HG02981 (cell line): Measurements from ENCODE around the gene CEP350.

Experiments
- ATAC-seq: cut with Tn5 transposase; IDR thresholded peaks from one replicate; pipeline ENCODE4 v1.9.1; 2021; ENCODE audit warnings: mild to moderate bottlenecking, moderate library complexity; ENCODE audit not compliant: unreplicated experiment

CEP350 gene

DNA sequence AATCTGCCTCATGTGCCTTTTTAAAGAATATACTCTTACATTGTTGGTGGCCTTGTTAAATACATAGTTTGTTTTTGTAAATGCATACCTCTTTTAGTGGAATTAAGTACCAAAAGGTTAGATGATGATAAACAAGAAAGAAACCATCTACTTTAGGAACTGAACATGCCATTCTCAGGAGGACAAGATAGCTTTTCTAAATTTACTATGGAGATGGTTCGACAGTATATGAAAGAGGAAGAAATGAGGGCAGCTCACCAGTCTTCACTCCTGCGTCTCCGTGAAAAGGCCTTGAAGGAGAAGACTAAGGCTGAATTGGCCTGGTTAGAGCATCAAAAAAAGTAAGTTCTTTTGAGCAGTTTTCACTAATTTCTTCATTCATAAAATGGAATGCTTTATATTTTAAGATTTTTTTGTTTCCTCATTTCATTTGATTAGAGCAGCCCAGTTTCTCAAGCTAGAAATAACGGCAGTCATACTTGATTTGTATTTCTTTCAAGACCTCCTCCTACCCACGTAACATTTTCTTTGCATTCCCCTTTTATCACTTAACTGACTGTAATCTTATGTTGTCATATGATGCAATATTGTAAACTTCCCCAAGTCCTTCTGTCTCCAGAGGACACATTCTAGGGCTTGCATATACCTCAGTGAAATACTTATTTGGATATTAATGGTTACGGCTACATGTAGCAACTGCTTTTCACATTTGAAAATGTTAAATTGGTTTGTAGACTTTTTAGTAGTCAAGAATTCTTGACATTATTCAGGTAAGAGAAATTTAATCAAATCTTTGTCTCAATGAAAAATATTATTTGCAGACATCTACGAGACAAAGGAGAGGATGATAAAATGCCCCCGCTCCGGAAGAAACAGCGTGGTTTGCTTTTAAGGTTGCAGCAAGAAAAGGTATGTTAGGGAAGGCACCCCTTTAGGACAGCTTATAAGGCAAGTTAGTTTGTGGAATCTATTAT lies 99.3 kb downstream of the CEP350 start:
- ATAC-seq = no peak

DNA sequence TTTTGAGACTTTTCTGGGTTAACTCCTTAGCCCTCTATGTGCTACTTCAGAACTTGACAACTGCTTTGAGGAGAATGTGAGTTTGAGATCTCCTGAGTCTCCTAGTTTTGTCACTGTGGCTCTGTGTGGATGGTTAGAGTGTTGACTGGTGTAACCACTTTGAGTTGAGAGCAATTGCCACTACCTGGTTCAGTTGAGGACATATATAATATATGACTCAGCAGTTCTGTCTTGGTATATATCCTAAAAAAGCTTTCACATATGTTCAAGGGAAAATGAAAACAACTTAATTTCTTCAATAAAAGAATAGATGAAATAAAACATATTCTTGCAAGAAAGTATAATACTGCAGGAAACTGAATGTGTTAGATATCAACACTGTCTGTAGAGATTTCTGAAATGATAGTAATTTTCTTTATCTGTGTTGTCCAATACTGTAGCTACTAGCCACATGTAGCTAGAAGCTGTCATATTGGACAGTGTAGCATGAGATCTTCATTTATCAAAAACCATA lies 103.3 kb downstream of the CEP350 start:
- ATAC-seq = no peak

DNA sequence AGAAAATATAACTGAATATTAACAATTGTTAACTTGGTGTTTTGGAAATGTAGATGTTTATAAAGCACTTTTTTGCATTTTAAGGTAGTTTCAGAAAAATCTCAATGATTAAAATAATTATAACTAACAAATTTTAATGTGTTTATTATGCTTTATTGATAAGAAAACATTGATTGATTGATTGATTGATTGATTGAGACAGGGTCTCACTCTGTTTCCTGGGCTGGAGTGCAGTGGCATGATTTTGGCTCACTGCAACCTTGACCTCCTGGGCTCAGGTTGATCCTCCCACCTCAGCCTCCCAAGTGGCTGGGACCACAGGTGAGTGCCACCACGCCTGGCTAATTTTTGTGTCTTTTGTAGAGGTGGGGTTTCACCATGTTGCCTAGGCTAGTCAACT lies 106.4 kb downstream of the CEP350 start:
- no peak for ATAC-seq

DNA sequence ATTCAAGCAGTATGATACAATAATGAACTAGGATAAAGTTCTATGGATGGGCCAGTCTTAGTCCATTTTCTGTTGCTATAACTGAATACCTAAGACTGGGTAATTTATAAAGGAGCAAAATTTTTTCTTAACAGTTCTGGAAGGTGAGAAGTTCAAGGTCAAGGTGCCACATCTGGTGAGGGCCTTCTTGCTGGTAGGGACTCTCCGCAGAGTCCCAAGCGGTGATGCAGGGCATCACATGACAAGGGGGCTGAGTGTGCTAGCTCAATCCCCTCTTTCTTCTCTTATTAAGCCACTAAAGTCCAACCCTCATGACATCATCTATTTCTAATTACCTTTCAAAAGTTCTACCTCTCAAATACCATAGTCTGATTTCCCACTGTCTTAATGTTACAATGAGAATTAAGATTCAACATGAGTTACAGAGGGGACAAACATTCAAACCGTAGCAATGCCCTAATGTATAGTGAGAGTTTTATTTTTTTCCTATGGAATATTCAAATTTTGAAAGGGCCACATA lies 107.9 kb downstream of the CEP350 start:
- ATAC-seq = no peak

DNA sequence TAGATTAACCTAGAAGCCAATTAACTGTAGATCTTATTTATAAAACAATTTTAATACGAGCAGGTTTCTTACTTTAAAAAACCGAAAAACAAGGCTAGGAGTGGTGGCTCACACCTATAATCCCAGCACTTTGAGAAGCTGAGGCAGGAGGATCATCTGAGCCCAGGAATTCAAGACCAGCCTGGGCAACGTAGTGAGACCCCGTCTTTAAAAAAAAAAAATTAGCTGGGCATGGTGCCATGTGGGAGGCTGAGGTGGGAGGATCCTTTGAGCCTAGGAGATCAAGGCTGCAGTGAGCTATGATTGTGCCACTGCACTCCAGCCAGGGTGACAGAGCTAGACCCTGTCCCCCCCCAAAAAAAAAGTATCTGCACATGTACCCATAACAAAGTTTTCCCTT lies 110.8 kb downstream of the CEP350 start:
- no peak for ATAC-seq

DNA sequence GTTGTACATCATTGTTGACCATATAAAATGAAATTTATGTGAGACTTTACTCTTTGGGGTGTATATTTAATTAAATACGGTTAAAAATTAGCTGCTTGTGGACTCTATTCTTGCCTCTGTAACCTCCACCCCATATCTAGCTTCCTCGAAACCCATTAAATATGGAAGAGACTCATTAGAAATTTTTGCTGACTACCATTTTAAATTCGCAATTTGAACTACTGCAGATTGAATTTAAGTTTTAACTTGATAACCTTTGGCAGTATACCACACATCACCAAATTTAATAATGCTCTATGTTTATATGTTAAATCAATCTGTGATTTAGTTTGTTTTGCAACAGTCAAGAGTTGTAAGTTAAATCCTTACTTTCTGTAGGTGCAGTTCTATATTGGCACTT lies 111.5 kb downstream of the CEP350 start:
- no peak for ATAC-seq

DNA sequence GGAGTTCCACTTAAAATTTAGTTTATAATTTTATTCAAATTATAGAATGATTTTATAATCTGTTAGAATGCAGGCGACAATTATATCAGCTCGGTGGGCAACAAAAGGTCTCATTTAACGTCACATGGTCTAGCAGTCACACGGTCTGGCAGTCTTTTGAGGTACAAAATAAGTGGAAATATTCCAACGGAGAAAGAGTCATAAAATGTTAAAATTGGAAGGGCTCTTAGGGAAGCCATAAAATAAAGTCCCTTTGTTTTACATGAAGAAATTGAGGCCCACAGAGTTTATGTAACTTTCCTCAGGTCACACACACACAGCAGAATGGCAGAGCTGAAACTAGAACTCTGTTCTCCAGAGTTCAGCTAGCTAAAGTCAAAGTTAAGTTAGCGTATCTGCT lies 115.7 kb downstream of the CEP350 start:
- no peak for ATAC-seq

DNA sequence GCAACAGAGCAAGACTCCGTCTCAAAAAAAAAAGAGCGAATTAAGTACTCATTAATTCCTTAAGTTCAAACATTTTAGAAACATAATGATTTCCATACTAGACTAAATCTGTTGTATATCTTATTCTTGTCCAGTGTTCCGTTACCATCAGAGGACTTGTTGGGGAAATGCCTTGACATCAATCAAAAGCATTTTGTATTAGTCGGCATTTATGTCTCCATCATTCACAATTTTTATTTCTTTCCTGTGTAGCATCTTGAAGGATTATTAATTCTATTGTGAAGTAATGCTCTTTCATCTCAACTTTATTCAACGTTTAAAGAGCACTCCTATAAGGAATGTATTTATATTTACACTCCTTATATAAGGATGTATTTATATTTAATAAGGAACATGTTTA lies 117.1 kb downstream of the CEP350 start:
- no peak for ATAC-seq

DNA sequence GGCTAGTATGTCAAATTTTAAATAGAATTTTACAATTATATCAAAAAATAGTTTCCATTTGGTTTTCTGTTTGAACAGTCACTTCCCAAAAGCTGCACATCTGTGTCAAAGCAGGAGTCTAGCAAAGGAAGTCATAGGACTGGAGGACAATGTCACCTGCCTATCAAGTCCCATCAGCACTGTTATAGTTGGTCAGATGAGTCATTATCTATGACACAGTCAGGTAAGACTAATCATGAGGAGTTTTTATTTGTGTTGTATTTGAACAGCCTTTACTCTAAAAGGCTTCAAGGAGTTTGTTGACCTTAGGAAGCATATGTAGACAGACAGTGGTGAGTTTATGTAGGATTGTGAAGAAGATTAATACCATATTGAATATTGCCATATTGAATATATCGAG lies 125.8 kb downstream of the CEP350 start:
- no peak for ATAC-seq

DNA sequence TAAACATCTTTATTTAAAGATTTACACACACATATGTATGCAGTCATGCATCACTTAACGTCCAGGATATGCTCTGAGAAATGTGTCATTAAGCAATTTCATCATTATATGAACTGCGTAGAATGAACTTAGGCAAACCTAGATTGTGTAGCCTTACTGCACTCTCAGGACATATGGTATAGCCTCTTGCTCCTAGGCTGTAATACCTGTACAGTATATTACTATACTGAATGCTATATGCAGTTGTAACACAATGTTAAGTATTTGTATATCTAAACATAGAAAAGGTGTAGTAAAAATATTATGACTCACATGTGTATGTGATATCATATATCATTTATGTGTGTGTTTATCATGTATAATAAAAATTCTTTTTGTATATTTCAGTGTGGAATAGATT lies 126.9 kb downstream of the CEP350 start:
- no peak for ATAC-seq

DNA sequence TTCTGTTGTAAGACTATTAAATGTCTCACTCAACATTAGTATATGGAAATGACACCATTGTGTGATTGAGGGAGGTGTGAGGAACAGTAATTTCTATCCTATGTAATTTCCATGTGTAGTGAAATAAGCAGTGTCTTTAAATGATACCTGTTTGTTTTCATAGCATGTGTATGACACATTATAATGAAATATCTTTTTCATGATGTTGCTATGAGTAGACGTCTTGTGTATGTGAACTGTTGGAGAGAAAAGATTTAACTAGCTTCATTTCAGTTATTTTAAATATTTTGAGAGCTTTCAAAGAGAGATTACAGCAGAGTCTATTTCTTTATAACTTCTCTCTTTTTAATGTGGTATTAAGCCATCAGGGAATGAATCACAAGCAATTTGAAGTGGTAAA lies 128.6 kb downstream of the CEP350 start:
- ATAC-seq = no peak

DNA sequence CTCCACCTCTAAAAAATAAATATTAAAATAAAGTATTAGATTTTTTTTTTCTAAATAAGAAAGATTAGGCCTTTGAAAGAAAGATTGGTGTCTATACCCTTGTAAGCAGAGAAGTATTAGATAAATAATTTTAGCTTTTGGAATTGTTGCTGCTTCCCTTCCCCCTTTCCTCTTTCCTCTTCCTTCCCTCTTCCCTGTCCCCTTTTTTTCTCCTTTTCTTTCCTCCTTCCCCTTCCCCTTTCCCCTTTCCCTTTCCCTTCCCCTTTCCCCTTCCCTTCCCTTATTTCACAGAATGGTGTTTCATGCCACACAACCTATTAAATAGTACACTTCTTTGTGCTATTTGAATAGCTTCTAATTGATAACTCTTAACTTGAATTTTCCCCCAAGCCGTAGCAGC lies 130.3 kb downstream of the CEP350 start:
- ATAC-seq = no peak

DNA sequence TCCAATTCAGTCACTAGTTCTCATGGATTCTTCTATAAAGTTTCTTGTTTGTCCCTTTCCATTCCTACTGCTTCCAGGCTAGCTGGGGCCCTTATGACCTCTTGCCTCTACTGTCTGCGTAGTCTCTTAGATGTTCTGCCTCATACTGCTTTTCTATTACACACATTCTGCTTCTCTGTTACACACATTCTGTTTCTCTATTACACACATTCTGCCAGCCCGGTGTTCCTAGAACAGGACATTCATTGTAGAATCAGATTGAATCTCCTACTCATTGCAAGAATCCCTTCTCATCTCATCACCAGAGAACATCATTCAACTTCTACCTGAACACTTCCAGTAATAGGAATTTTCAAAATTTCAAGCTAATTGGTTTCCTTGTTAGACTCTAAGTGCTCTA lies 130.7 kb downstream of the CEP350 start:
- no peak for ATAC-seq

DNA sequence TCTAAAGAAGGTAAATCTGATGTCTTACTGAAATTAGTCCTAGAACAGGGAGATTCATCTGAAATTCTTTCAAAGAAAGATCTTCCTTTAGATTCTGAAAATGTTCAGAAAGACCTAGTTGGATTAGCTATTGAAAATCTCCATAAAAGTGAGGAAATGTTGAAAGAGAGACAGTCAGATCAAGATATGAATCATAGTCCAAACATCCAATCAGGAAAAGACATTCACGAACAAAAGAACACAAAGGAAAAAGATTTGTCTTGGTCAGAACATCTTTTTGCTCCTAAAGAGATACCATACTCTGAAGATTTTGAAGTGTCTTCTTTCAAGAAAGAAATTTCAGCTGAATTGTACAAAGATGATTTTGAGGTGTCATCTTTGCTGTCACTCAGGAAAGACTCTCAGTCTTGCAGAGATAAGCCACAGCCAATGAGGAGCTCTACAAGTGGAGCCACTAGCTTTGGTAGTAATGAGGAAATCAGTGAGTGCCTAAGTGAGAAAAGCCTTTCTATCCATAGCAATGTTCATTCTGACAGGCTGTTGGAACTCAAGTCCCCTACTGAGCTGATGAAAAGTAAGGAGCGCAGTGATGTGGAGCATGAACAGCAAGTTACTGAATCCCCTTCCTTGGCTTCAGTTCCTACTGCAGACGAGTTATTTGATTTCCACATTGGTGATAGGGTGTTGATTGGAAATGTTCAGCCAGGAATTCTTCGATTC lies 138.5 kb downstream of the CEP350 start:
- ATAC-seq = no peak

DNA sequence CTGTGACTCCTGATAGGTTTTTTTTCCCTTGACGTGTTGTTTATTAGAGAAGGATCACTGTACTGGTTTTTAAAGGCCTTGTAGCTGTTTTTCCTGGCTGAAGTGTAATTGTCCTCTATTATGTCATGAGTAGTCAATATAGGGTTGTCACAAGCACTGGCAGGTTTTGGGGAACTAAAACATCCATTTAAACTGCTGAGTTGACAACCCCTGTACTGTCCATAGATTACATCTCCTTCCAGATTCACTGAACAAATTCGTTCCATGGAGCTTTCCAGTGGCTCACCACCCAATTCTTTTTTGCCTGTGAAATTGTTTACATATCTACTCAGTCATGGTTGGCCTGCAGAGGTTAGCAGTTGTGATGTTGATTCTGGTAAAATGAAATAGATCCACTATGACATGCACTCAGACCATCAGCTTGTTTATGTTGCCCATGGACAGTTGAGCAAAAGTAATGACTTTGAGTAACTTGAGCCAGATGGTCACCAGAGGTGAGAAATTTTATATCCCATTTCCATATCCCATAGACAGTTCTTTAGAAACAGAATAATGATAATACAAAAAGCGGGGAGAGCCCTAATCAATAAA lies 140.2 kb downstream of the CEP350 start:
- ATAC-seq = no peak

DNA sequence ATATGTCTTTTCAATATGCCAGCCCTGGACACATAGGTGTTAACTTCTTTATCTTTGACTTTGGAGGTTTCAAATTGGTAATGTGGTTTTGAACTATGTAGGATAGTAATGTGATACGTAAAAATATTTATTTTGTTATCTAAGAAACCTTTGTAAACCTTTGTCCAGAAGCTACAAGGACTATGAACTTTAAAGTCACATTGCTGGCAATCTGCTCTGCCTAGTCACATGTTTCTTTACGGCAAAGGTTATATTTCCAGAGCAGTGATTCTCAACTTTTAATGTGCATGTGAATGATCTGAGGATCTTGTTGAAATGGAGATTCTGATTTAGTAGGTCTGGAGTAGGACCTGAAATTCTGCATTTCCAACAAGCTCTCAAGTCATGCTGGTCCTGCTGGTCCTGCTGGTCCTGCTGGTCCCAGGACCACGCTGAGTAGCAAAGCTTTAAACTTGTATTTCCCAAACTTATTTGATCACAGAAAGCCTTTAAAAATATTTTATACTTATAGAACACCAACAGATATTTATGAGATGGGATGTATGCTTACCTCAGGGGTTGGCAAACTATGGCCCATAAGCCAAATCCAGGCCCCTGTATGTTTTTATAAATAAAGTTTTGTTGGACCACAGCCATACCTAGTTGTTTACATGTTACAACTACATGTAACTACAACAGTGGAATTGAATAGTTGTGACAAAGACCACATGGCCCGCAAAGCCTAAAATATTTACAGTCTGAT lies 142.1 kb downstream of the CEP350 start:
- no peak for ATAC-seq

DNA sequence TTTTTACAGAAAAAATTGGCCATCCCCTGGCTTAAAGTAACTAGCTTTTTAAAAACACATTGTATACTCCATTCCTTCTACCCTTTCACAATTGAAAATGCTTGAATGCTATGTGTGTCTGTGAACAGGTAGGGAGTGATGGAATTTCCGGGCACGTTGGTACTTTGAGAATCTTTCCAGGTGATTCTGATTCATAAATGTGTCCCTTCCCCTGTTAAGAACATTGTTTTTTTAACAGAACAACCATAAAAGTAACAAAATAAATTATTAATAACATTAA lies 142.7 kb downstream of the CEP350 start:
- ATAC-seq = no peak

DNA sequence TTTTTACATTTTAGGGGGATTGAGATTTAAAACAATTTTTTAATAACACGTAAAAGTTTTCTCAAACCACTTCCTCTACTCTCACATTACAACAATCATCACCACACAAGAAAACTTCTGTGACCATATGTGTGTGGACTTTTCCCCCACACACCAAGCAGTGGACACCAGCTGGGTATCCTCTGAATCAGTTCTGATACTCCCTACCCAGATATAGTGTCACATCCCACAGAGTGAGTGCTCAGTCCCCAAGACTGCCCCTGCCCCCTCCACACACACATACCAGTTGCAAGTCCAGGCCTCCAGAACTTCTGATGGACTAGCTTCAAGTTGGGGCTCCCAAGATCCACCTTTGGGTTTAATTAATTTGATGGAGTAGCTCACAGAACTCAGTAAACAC lies 146.8 kb downstream of the CEP350 start:
- ATAC-seq = no peak

DNA sequence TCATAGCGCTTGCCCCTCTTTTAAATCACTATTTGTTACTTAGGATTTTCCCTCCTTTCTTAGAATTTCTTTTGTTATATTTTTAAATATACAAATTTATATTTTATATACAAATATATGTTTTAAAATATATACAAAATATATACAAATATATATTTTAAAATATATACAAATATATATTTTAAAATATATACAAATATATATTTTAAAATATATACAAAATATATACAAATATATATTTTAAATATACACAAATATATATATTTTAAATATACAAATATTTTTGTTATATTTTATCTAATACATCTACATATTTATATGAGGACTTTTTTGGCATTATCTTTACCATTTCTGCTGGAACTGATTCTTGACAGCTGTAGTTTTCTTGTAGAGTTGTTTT lies 149.2 kb downstream of the CEP350 start:
- no peak for ATAC-seq

DNA sequence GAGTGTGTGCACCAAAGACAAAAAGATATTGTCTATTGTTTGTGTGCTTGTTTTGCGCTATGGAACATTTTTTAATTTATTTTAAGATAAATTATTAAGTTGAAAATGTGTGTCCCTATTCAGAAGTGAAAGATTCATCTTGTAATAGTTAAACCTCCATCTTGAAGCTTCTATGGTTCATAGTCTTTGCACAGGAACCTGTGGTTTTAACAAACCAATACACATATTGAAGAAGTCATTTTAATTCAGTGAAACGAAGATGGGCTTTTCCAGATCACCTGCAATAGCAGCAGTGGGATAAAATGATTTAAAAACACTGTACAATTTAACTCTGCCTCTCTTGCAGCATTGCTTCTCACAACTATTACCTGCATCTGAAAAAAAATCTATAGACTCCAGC lies 157.5 kb downstream of the CEP350 start:
- no peak for ATAC-seq
